HG02759 (cell line): ENCODE results near the gene ARIH2.
A peak's percentile ranks its signal among the peaks of the same experiment; 100 is the strongest.

Experiments
- ATAC-seq: cut with Tn5 transposase; IDR thresholded peaks from one replicate; pipeline ENCODE4 v1.9.1; 2021; ENCODE audit warnings: mild to moderate bottlenecking, moderate library complexity; ENCODE audit not compliant: unreplicated experiment

Gene ARIH2

DNA sequence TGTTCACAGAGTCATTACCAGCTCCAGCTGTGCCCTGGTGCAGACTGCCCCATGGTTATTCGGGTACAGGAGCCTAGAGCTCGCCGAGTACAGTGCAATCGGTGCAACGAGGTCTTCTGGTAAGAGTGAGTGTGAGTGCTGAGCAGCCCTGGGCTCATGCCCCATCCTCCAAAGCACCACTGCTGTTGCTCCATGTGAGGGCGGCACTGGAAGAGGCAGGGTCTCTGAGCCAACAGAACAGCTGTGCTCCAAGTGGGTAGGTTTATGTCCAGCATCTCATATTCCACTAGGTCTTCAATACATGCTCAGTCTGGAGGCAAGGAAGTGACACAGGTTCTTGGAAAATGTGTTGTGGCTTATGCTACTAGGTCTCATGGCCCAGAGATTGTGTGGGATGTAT is 51.9 kb downstream of the ARIH2 start:
- no peak for ATAC-seq

DNA sequence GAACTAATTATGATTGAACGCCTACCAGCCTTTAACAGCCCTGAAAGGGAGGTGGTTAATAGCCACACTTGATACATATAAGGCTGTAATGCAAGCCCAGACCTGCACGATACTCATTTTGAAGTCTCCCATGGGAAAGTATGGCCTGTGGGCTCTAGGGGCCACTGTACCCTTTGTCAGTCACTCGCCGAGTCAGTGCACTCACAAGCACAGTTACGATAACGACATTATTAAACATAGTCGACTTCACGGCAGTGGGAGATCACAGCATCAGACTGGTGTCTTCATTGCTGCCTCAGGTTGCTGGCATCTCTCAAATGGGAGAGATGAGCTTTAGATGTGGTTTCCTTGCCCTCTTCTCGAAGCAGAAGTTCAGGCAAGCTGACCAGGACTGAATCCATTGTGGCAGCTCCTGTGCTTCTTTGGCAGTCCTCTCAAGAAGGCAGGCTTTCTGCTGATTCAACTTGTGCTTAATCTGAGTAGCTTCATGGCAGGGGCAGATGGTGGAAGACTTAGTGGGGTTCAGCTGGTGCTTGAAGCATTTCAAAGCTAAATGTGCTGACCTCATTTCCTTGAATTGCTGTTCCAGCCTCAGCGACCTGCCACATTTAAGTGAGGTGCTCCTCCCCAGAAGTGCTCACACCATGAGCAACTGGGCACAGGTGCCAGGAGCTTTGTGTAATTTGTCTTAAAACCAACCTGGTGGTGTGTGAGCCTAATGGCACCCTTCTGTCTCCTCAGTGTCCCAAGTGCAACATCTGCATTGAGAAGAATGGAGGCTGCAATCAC is 55.6 kb downstream of the ARIH2 start:
- no peak for ATAC-seq

DNA sequence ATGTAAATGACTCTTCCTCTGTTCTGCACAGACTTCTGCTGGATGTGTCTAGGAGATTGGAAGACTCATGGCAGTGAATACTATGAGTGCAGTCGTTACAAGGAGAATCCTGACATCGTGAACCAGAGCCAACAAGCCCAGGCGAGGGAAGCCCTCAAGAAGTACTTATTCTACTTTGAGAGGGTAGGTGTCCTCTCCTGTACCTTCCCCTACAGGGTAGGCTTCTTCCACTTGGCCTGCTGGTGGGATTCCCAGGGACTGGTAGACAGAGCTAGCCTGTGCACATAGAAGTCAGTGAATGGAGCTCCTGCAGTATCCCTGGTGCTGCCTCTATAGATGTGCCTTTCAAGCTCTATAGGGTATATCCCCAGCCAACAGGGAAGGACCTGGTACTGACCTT is 60.8 kb downstream of the ARIH2 start:
- ATAC-seq = no peak

- no peak for ATAC-seq
These were observed 61.7 kb downstream of the ARIH2 start for GRCh38 chr3:48980295-48980694.

- no peak for ATAC-seq
These were observed 63.4 kb downstream of the ARIH2 start for GRCh38 chr3:48982016-48982415.

- no peak for ATAC-seq
These were observed 64.0 kb downstream of the ARIH2 start for GRCh38 chr3:48982686-48983085.

GRCh38 chr3:48983096-48983495 is 64.5 kb downstream of the ARIH2 start:
- ATAC-seq = no peak

GRCh38 chr3:48984663-48985062 is 66.0 kb downstream of the ARIH2 start:
- ATAC-seq = no peak

DNA sequence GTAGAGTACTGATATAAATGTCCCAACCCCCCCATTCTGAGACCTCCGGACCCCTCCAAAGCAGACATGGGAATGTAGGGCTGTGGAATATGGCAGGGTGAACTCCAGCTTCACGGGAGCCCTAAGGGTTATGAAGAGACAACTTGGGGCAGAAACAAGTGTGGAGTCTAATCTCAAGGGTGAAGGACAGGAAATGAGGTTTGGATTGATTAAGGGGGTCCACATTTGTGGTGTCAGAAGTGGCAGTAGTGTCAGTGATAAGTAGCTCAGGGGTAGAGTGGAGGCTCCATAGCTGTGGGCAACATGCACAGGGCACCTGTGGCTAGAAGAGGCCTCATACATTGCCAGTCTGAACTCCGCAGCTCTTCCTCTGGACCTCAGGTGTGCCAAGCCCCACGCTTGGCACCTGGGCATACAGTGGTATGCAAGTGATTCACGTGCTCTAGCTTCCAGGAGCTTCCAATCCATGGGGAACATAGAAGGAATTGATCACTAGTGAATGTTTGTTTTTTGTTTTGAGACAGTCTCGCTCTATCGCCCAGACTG is 67.3 kb downstream of the ARIH2 start:
- ATAC-seq = no peak

DNA sequence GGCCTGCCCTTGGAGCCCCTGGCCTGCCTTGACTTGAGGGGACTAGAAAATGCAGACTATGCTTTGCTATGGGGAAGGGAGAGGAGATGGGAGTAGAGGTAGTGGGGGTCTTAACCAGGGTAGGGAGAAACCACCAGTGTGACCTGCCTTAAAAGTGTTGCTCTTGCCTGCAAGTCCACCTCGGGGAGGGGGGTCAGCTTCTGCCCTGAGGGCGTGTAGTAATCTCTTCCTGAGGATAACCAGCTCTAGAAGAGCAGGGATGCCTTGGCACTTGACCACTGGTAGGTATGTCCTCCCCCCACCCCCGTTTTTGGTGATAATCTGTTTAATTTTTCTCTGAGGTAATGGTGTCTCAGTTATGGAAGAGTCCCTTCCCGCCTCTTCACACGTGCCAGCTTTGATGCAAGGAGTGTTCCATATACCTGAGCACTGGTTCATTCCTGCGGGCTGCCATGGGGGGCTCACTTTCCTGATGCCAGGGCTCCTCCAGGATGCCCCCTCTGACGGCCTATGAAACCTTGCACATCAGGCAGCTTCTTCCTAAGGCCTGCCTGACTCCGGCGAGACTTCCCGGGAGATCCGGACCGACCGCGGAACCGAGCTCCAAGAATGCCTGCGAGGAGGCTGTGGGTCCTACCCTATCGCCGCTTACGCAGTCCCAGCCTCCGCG is 70.6 kb downstream of the ARIH2 start:
- ATAC-seq = peak; percentile 8

GRCh38 chr3:48989796-48990635 is 71.4 kb downstream of the ARIH2 start, which contains the start of gene P4HTM:
P4HTM (plus strand) TSS chr3:48990241; CDS start chr3:48990257, 16 bp downstream.
- ATAC-seq = peak; percentile 62

DNA sequence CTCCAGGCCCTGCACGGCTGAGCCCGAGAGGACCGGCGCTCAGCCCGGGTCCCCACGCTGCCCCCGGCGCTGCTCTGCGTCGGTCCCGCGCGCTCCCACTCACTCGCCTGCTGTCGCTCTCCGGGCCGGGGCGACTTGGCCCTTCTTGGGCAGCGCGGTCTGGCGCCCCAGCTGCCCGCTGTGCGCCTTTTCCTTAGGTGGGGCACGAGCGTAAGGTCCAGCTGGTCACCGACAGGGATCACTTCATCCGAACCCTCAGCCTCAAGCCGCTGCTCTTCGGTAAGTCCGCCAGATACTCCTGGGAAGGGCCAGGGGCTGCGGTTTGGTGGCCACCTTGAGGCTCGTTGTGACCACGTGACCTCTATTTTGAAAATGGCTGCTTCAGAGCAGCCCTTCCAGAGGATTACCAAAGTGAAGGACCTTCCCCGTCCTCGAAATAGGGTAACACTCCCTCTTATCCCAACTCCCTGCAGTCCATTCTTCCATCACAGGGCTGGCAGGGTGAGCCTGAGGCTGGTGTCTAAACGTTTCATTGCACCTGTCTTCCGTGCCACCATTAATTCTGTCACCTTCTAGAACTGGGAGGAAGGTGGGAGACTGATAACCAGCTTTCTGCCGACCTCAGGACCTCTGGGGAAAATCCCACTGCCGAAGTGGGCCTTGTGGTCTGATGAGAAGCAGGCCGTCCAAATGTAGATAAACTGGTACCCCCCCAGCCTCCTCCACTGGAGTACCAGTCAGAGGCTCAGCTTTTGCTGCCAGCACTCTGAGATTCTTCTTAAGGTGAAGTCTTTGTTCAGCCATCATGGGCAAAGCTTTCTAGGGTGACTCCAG is 72.2 kb downstream of the ARIH2 start:
- ATAC-seq = peak; percentile 10

- no peak for ATAC-seq
These were observed 73.4 kb downstream of the ARIH2 start for GRCh38 chr3:48991851-48992545.

DNA sequence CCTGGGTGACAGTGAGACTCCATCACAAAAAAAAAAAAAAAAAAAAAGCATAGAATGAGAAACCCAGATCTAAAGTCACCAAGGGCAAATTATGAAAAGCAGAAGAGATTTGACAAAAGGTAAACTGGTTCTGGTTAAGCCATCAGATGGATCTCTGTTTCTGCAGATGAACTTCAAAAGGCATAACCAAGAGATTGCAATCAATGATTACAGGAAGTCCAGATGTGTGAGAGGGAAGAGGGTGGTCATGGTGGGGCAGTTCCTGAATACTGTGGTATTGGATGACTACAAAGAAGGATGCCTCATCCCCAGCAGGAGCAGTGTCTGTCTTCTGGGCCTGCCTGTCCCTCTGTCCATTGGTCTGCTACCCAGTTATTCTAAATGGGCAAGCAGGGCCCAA is 75.2 kb downstream of the ARIH2 start:
- ATAC-seq = no peak

GRCh38 chr3:48996640-48997039 is 78.0 kb downstream of the ARIH2 start:
- ATAC-seq = no peak

DNA sequence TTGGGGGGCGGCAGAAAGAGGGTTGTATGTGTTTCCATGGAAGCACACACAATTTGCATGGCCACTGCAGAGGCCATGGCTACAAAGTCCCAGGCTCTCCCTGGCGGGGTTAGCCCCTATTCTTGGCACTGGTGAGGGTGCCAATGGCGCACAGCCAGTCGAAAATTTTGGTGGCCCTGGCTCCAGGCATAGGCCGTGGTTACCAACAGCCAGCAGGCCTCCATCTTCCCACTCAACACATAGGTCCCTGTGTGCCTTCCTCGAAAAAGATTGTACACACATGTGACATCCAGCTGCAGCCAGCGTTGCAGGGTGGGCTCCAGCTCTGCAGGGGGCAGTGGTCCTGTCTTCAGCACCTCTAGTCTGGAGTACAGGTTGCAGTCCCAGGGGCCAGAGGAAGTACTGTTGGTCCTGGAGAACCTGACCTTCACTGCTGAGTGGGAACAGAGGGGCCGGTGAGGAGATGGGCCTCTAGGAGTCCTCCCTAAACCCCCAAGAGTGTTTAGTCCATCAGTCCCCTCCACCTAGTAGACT is 78.5 kb downstream of the ARIH2 start:
- no peak for ATAC-seq

DNA sequence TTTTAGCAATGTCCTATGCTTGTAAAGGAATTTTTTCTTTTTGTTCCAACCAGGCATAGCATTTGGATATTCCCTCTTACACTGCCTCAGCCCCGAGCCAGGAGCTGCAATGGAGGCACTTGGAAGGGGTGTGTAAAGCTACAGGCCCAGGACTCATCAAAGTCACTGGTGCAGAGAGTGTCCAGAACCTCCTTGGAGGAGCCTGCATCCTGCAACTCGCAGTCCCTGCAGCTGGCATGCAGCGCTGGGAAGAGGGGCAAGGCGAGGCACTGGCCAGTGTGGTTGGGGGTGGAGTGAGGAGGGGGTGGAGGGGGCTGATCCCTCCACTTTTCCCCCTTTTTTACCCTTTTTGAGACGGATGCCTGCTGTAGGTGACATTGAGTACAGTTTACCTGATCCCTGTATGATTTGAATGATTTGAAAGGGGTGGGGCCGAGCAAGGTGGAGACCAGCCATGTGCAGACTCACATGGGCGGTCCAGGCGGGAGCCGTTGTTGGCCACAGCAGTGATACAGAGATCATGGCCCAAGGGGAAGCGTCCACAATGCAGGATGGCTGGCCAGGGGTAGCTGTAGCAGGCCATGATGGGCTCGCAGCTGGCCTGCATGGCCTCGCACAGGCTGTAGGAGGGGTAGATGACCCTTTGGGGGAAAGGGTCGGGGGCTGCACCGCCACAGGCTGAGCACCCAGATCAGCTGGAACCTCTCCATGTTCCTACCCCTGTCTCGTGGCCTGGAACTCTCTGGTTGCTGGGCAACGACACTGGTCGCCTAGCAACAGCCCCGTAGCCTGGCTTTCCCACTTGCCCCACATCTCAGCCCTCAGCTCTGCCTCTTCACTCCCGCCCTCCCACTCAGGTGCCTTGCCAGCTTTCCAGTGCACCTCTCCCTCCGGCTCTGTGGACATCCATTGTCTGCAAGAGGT is 79.3 kb downstream of the ARIH2 start:
- ATAC-seq = no peak

- no peak for ATAC-seq
These were observed 80.6 kb downstream of the ARIH2 start for GRCh38 chr3:48999085-48999858.
